Erythroblast (primary cell): ENCODE results near the gene SPON1.
"Not testable (repeated sequence)": the region's sequence is repeated elsewhere in the genome, so short reads cannot be mapped to it uniquely, and the experiment has no call there.

Experiments used
- DNase-seq, 2 experiments: peaks; one replicate each; lab custom pipeline; 2025; lab: John Stamatoyannopoulos, UW
- GATA1 ChIP-seq: IDR thresholded peaks from 2 replicates; pipeline ENCODE4 v1.6.1; 2011; ENCODE audit warnings: low read depth, mild to moderate bottlenecking, control low read depth, low read length, moderate library complexity
- POLR2A ChIP-seq: IDR thresholded peaks from 2 replicates; pipeline ENCODE4 v1.6.1; 2011; ENCODE audit warnings: mild to moderate bottlenecking, low read length

The SPON1 gene

GRCh38 chr11:14249121-14249963 lies 286.8 kb downstream of the SPON1 start:
- no peak for TF ChIP-seq GATA1
- no peak for TF ChIP-seq POLR2A
- DNase-seq, result peak; percentile 61 to 77

GRCh38 chr11:14251754-14252153 lies 289.2 kb downstream of the SPON1 start:
- TF ChIP-seq POLR2A (no peak), GATA1 (no peak)
- no peak for DNase-seq

- not testable (repeated sequence) for DNase-seq
These were observed 290.0 kb downstream of the SPON1 start for GRCh38 chr11:14252501-14252900.

- DNase-seq, result no peak
These were observed 290.9 kb downstream of the SPON1 start for GRCh38 chr11:14253421-14253820.

GRCh38 chr11:14253840-14254239 lies 291.3 kb downstream of the SPON1 start:
- no peak for DNase-seq
- TF ChIP-seq GATA1, result no peak
- no peak for TF ChIP-seq POLR2A

More at GRCh38 chr11:14253421-14253820, 290.9 kb downstream of the SPON1 start:
- TF ChIP-seq GATA1 (no peak), POLR2A (no peak)

GRCh38 chr11:14254533-14255237 lies 292.2 kb downstream of the SPON1 start:
- DNase-seq, result no peak
- no peak for TF ChIP-seq GATA1
- no peak for TF ChIP-seq POLR2A

GRCh38 chr11:14255238-14255534 lies 292.7 kb downstream of the SPON1 start:
- TF ChIP-seq GATA1, result no peak
- no peak for TF ChIP-seq POLR2A
- DNase-seq, result no peak

GRCh38 chr11:14258221-14258935 lies 295.9 kb downstream of the SPON1 start:
- no peak for DNase-seq
- TF ChIP-seq GATA1, result no peak
- TF ChIP-seq POLR2A, result no peak

GRCh38 chr11:14259186-14259784 lies 296.8 kb downstream of the SPON1 start:
- TF ChIP-seq GATA1 (no peak), POLR2A (no peak)
- no peak for DNase-seq

GRCh38 chr11:14259878-14260277 lies 297.4 kb downstream of the SPON1 start:
- no peak for TF ChIP-seq POLR2A
- no peak for TF ChIP-seq GATA1
- DNase-seq, result no peak

GRCh38 chr11:14261066-14261465 lies 298.5 kb downstream of the SPON1 start:
- TF ChIP-seq GATA1, result no peak
- TF ChIP-seq POLR2A, result no peak

GRCh38 chr11:14262271-14262846 lies 299.8 kb downstream of the SPON1 start:
- DNase-seq, result no peak
- TF ChIP-seq POLR2A (no peak), GATA1 (no peak)

More at GRCh38 chr11:14261066-14261465, 298.5 kb downstream of the SPON1 start:
- DNase-seq, result no peak

- DNase-seq, result no peak
These were observed 302.4 kb downstream of the SPON1 start for GRCh38 chr11:14264966-14265365.

More at GRCh38 chr11:14264966-14265365, 302.4 kb downstream of the SPON1 start:
- no peak for TF ChIP-seq POLR2A
- TF ChIP-seq GATA1, result no peak
